Vagina (tissue), 2 donors: ENCODE data around the gene MLYCD.

Experiments used
- POLR2A ChIP-seq, 2 donors: fragments of 450-650 bp; IDR thresholded peaks; one replicate each; pipeline ENCODE4 v1.6.1; 2017; ENCODE audit warnings: antibody characterized with exemption in 2 of 2, mild to moderate bottlenecking in 2 of 2, moderate library complexity in 2 of 2
- POLR2AphosphoS5 ChIP-seq, 2 donors: sonication (generic); formaldehyde crosslinking; IDR thresholded peaks; one replicate each; pipeline ENCODE4 v1.9.0; 2017; ENCODE audit warnings: antibody characterized with exemption in 2 of 2, mild to moderate bottlenecking in 2 of 2, low read depth in 1 of 2; ENCODE audit not compliant: insufficient read depth in 1 of 2

- TF ChIP-seq POLR2AphosphoS5 (IDR thresholded peaks at IDR 0.05; ENCODE audit: insufficient read depth in 1 of 2, low read depth in 1 of 2) (no peak), POLR2A (IDR thresholded peaks at IDR 0.05) (no peak)
These were observed 42.1 kb upstream of the MLYCD start for GRCh38 chr16:83856792-83857191.
